Measurements from ENCODE around the gene PRKACA.
"Not testable (repeated sequence)": the region's sequence is repeated elsewhere in the genome, so short reads cannot be mapped to it uniquely, and the experiment has no call there.

The PRKACA gene

DNA sequence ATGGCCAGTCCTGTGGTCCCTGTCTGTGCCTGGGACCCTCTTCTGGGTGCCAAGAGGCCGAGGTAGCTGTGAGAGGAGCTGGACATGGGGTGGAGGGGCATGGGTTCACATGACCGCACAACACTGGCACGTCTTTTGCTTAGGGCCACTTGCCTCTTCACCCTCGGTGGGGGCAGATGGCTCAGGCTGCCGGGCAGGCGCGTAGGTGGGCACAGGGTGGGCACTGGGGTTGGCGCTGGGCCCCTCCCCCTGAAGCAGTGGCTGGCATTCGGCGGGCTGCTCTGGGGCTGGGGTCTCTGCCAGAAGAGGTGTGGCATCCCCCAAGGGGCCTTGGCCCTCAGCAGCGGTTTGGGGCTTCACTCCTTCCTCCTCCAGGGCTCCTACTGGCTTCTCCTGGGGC, 64.1 kb downstream of the PRKACA start:
- TF ChIP-seq ZNF384 (IDR thresholded peaks at IDR 0.05), result no peak
- TF ChIP-seq PKNOX1 (IDR thresholded peaks at IDR 0.05), result no peak
- TF ChIP-seq LEF1 (IDR thresholded peaks at IDR 0.05; ENCODE audit: borderline replicate concordance), result no peak
- TF ChIP-seq BHLHE40 (IDR thresholded peaks at IDR 0.05; ENCODE audit: borderline replicate concordance), result no peak
- ChIA-PET POLR2A (interaction anchor here (1.1 kb wide), 1 partner anchor 47 kb away, joined by 3 read pairs; the partner anchor contains the start of gene RFX1), CTCF (interaction anchor here (2.3 kb wide), 1 partner anchor 11 kb away, joined by 15 read pairs; no protein-coding TSS in a partner anchor)
- no peak for DNase-seq (ENCODE audit: extremely low spot score)

DNA sequence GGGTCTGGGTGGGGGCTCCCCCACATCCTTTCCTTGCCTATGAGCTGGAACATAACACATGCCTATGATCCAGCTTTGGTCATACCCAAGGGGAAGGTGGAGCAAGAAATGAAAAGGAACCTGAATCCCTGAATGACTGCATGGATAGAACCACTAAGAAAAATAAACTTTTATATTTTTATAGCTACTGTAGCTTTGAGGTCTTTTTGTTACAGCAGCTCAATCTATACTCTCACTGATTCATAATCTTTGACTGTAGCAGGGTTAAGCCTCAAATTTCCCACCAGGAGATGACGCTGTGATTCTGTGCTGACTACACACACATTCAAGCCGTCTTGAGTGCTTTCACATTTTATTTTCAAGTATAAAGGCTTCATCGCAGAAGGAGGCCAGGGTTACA, 64.5 kb downstream of the PRKACA start:
- ChIA-PET CTCF (interaction anchor here (2.3 kb wide), 1 partner anchor 10 kb away, joined by 15 read pairs; no protein-coding TSS in a partner anchor), POLR2A (interaction anchor here (1.1 kb wide), 1 partner anchor 47 kb away, joined by 3 read pairs; the partner anchor contains the start of gene RFX1)
- DNase-seq (ENCODE audit: extremely low spot score), result no peak

DNA sequence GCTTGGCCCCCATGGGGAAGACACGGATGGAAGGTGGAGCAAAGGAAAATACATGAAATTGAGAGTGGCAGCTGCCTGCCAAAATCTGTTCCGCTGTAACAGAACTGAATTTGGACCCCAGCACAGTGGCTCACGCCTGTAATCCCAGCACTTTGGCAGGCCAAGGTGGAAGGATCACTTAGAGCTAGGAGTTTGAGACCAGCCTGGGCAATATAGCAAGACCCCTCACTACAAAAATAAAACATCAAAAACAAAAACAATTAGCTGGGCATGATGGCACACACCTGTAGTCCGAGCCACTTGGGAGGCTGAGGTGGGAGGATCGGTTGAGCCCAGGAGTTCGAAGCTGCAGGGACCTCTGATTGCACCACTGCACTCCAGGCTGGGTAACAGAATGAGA, 65.1 kb downstream of the PRKACA start:
- DNase-seq (ENCODE audit: extremely low spot score), result no peak
- no peak for TF ChIP-seq CTBP1 (IDR thresholded peaks at IDR 0.05; ENCODE audit: borderline replicate concordance)
- TF ChIP-seq TARDBP (IDR thresholded peaks at IDR 0.05), result no peak
- TF ChIP-seq FOXA1 (IDR thresholded peaks at IDR 0.05), result no peak
- no peak for TF ChIP-seq LEF1 (IDR thresholded peaks at IDR 0.05; ENCODE audit: borderline replicate concordance)
- no peak for TF ChIP-seq FOXK2 (IDR thresholded peaks at IDR 0.05)
- no peak for TF ChIP-seq SP1 (IDR thresholded peaks at IDR 0.05)
- TF ChIP-seq FOXM1 (IDR thresholded peaks at IDR 0.05; ENCODE audit: borderline replicate concordance), result no peak
- TF ChIP-seq ZNF384 (IDR thresholded peaks at IDR 0.05), result no peak
- TF ChIP-seq SUZ12 (IDR thresholded peaks at IDR 0.05), result no peak
- TF ChIP-seq HDGF (IDR thresholded peaks at IDR 0.05; ENCODE audit: borderline replicate concordance), result no peak
- no peak for TF ChIP-seq ELF4 (IDR thresholded peaks at IDR 0.05)
- TF ChIP-seq L3MBTL2 (conservative IDR thresholded peaks at IDR 0.05), result no peak
- POLR2A ChIA-PET, result interaction anchor here (1.1 kb wide), 1 partner anchor 46 kb away, joined by 3 read pairs; the partner anchor contains the start of gene RFX1
- CTCF ChIA-PET, result interaction anchor here (2.3 kb wide), 1 partner anchor 10 kb away, joined by 15 read pairs; no protein-coding TSS in a partner anchor

More for the DNA sequence above, 64.5 kb downstream of the PRKACA start:
- TF ChIP-seq ARNT (IDR thresholded peaks at IDR 0.05) (no peak), NFRKB (IDR thresholded peaks at IDR 0.05) (no peak), ZNF384 (IDR thresholded peaks at IDR 0.05) (no peak), ELF4 (IDR thresholded peaks at IDR 0.05) (no peak), FOXA1 (IDR thresholded peaks at IDR 0.05) (no peak), L3MBTL2 (conservative IDR thresholded peaks at IDR 0.05) (no peak), TARDBP (IDR thresholded peaks at IDR 0.05) (no peak), HDGF (IDR thresholded peaks at IDR 0.05; ENCODE audit: borderline replicate concordance) (no peak), SUZ12 (IDR thresholded peaks at IDR 0.05) (no peak)

GRCh38 chr19:14051980-14052379, 65.6 kb downstream of the PRKACA start:
- CTCF ChIA-PET, result interaction anchor here (2.3 kb wide), 1 partner anchor 9 kb away, joined by 15 read pairs; no protein-coding TSS in a partner anchor
- TF ChIP-seq L3MBTL2 (conservative IDR thresholded peaks at IDR 0.05), result no peak
- TF ChIP-seq ZNF384 (IDR thresholded peaks at IDR 0.05), result no peak
- TF ChIP-seq FOXA1 (IDR thresholded peaks at IDR 0.05), result no peak
- no peak for TF ChIP-seq BHLHE40 (IDR thresholded peaks at IDR 0.05; ENCODE audit: borderline replicate concordance)
- TF ChIP-seq PKNOX1 (IDR thresholded peaks at IDR 0.05), result no peak
- no peak for TF ChIP-seq CTBP1 (IDR thresholded peaks at IDR 0.05; ENCODE audit: borderline replicate concordance)
- no peak for TF ChIP-seq SP1 (IDR thresholded peaks at IDR 0.05)
- no peak for TF ChIP-seq ARNT (IDR thresholded peaks at IDR 0.05)
- no peak for TF ChIP-seq TARDBP (IDR thresholded peaks at IDR 0.05)
- TF ChIP-seq HDGF (IDR thresholded peaks at IDR 0.05; ENCODE audit: borderline replicate concordance), result no peak
- TF ChIP-seq FOXK2 (IDR thresholded peaks at IDR 0.05), result no peak
- POLR2A ChIA-PET, result no interaction called here
- no peak for DNase-seq (ENCODE audit: extremely low spot score)

- POLR2A ChIA-PET; DNase-seq (ENCODE audit: extremely low spot score): not testable (repeated sequence)
- CTCF ChIA-PET, result interaction anchor here (0.9 kb wide), 1 partner anchor 19 kb away, joined by 5 read pairs; the partner anchor contains the start of gene IL27RA
These were observed 66.6 kb downstream of the PRKACA start for GRCh38 chr19:14050961-14051360.

GRCh38 chr19:14050512-14050911, 67.0 kb downstream of the PRKACA start:
- no peak for DNase-seq (ENCODE audit: extremely low spot score)
- ChIA-PET CTCF (interaction anchor here (0.9 kb wide), 1 partner anchor 19 kb away, joined by 5 read pairs; the partner anchor contains the start of gene IL27RA), POLR2A (no interaction called here)
- TF ChIP-seq SUZ12 (IDR thresholded peaks at IDR 0.05) (no peak), NFRKB (IDR thresholded peaks at IDR 0.05) (no peak), PKNOX1 (IDR thresholded peaks at IDR 0.05) (no peak), SP1 (IDR thresholded peaks at IDR 0.05) (no peak), HDGF (IDR thresholded peaks at IDR 0.05; ENCODE audit: borderline replicate concordance) (no peak), BHLHE40 (IDR thresholded peaks at IDR 0.05; ENCODE audit: borderline replicate concordance) (no peak), L3MBTL2 (conservative IDR thresholded peaks at IDR 0.05) (no peak)
